Lower lobe of right lung (tissue), 2 donors: ENCODE measurements around the gene STMP1. TPM values are rescaled to one million over a fixed set of nuclear protein-coding genes. Genes with fewer than 3 reads are reported as not detected.
A peak's percentile ranks its signal among the peaks of the same experiment; 100 is the strongest.

ENCODE experiments used
- ATAC-seq, 2 donors: fragments of 200-7000 bp; cut with Tn5 transposase; one replicate each; pipeline ENCODE4 v1.9.1; 2020 to 2022; ENCODE audit warnings: mild to moderate bottlenecking in 2 of 2, moderate library complexity in 2 of 2
- DNase-seq: peaks from one replicate; pipeline ENCODE4 v3.0.0-alpha.2; 2020
- H3K27ac ChIP-seq: fragments of 200-600 bp; one replicate; pipeline ENCODE4 v1.8.0; 2022
- H3K27me3 ChIP-seq: fragments of 200-600 bp; one replicate; pipeline ENCODE4 v1.8.0; 2022; ENCODE audit warnings: low read depth
- H3K36me3 ChIP-seq: fragments of 200-600 bp; one replicate; pipeline ENCODE4 v1.8.0; 2022; ENCODE audit warnings: mild to moderate bottlenecking
- H3K4me1 ChIP-seq: fragments of 200-600 bp; one replicate; pipeline ENCODE4 v1.8.0; 2022
- H3K4me3 ChIP-seq: fragments of 200-600 bp; one replicate; pipeline ENCODE4 v1.8.0; 2022; ENCODE audit warnings: mild to moderate bottlenecking
- H3K9me3 ChIP-seq: fragments of 200-600 bp; one replicate; pipeline ENCODE4 v1.8.0; 2022
- CTCF ChIP-seq: fragments of 200-600 bp; IDR thresholded peaks from one replicate; pipeline ENCODE4 v1.8.0; 2022; ENCODE audit warnings: antibody characterized with exemption, mild to moderate bottlenecking
- intact Hi-C: fragments of 100-400 bp; cut with DNase I; formaldehyde crosslinking; loops from one replicate; pipeline ENCODE4 v1.11.0; 2022
- long read RNA-seq: library from polyadenylated mRNA; unstranded; transcript quantifications from one replicate; pipeline ENCODE4 v2.0.0, GENCODE V29; 2021
- total RNA-seq: library from RNA; stranded (reverse); fragmentation: NEBNext Ultra II Directional; extraction: Animal tissue kit (Norgen Biotek cat#: 25700); gene quantifications from one replicate; pipeline ENCODE4 v1.2.1, GENCODE V29; 2021
- donor health status: DM: no; HTN: yes; CAD: no; lungs with severe emphysema.

STMP1 gene
- total RNA-seq: 24.3 TPM
- long read RNA-seq, transcript STMP1-202 (3 exons, 2,450 nt): major isoform, 30 of 36 reads
- long read RNA-seq, partial matches to known transcripts: 1 of 36 reads
- long read RNA-seq, other reads (novel, unspliced or antisense): 5 of 36 reads

- Histone ChIP-seq H3K27me3 (no peaks in the 10 kb centered on the region), H3K9me3 (no peaks in the 10 kb centered on the region), H3K27ac (peak within 1 kb of the TSS; percentile 95), H3K4me1 (peaks cover 43% of the 10 kb centered on the region), H3K4me3 (peak within 1 kb of the TSS; percentile 100), H3K36me3 (peaks cover 4% of the 10 kb centered on the region)
- intact Hi-C loops: no loop called here
- DNase-seq (peak; percentile 97), ATAC-seq (peak; percentile 99 to 100)
- TF ChIP-seq CTCF: peak; percentile 79
Observed at GRCh38 chr7:135662373-135663114, at the start of gene STMP1. STMP1 (plus strand) TSS chr7:135662514.

GRCh38 chr7:135616136-135616535 is 46.2 kb upstream of the STMP1 start:
- no peak overlapping the region for H3K4me3 ChIP-seq
- ATAC-seq (no peak), DNase-seq (no peak)
- H3K36me3 ChIP-seq: peaks cover 86% of the 10 kb centered on the region
- no peak for TF ChIP-seq CTCF
- no peaks in the 10 kb centered on the region for H3K9me3 ChIP-seq
- no peak overlapping the region for H3K27ac ChIP-seq
- no peaks in the 10 kb centered on the region for H3K4me1 ChIP-seq
- intact Hi-C loops: no loop called here
- no peaks in the 10 kb centered on the region for H3K27me3 ChIP-seq

DNA sequence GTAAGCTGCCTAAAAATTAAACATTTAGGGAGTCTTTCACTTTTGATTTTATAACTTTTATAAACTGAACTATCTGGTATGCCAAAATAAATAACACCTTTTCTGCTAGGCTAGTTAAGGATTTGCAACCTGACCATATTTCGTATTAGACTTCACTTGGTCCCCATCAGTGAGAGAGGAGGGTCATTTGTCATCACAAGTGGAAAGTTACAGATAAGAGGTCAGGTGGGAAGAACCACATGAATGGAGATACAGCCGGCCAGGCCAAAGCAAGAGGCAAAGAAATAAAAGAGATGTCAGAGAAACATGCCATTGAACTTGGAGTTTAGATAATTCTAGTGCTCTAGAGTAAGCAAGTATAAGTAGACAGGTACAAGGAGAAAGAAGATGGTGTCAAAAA is 44.5 kb upstream of the STMP1 start:
- no peaks in the 10 kb centered on the region for H3K9me3 ChIP-seq
- H3K36me3 ChIP-seq: peaks cover 82% of the 10 kb centered on the region
- H3K4me3 ChIP-seq: no peak overlapping the region
- intact Hi-C loops: no loop called here
- ATAC-seq (no peak), DNase-seq (no peak)
- no peak for TF ChIP-seq CTCF
- H3K4me1 ChIP-seq: no peaks in the 10 kb centered on the region
- no peak overlapping the region for H3K27ac ChIP-seq
- no peaks in the 10 kb centered on the region for H3K27me3 ChIP-seq

- ATAC-seq (no peak), DNase-seq (no peak)
- Histone ChIP-seq H3K4me3 (no peak overlapping the region), H3K9me3 (no peaks in the 10 kb centered on the region), H3K36me3 (peaks cover 82% of the 10 kb centered on the region), H3K27ac (no peak overlapping the region), H3K4me1 (no peaks in the 10 kb centered on the region), H3K27me3 (no peaks in the 10 kb centered on the region)
- intact Hi-C loops: no loop called here
- TF ChIP-seq CTCF: no peak
Observed at GRCh38 chr7:135618510-135618909, 43.8 kb upstream of the STMP1 start.

GRCh38 chr7:135620447-135620846 is 41.9 kb upstream of the STMP1 start:
- ATAC-seq: no peak
- DNase-seq: no peak
- Histone ChIP-seq H3K4me1 (no peaks in the 10 kb centered on the region), H3K4me3 (no peak overlapping the region), H3K9me3 (no peaks in the 10 kb centered on the region), H3K36me3 (peaks cover 92% of the 10 kb centered on the region), H3K27me3 (no peaks in the 10 kb centered on the region), H3K27ac (no peak overlapping the region)
- intact Hi-C loops: no loop called here
- no peak for TF ChIP-seq CTCF
